GM12878 (cell line): ENCODE results near the gene RBPMS2. TPM values are rescaled to one million over a fixed set of nuclear protein-coding genes. Genes with fewer than 3 reads are reported as not detected.

Experiments
- ATAC-seq: fragments of 200-7000 bp; cut with Tn5 transposase; 3 replicates; pipeline ENCODE4 v1.9.1; 2020; ENCODE audit warnings: mild to moderate bottlenecking, moderate library complexity
- BruUV-seq: library from RNA; stranded (reverse); fragments of 400-500 nt; replicated peaks from 2 replicates; lab custom pipeline; 2021; lab: Mats Ljungman, UMichigan
- CTCF ChIA-PET: fragments of 300-600 bp; sonication (Branson Sonifier 250); formaldehyde crosslinking; extraction: SDS; loops from one replicate; lab custom pipeline; 2021; ENCODE audit warnings: inconsistent platforms; lab: Yijun Ruan, JAX
- POLR2A ChIA-PET: fragments of 350-600 bp; formaldehyde crosslinking; extraction: SDS; loops from one replicate; lab custom pipeline; 2021; ENCODE audit warnings: inconsistent platforms; lab: Charles Lee
- RAD21 ChIA-PET: fragments of 300-600 bp; sonication (Branson Sonifier 250); formaldehyde crosslinking; loops from one replicate; lab custom pipeline; 2023; ENCODE audit warnings: antibody characterized with exemption; ENCODE audit not compliant: unreplicated experiment; lab: Charles Lee
- SMC1A ChIA-PET: fragments of 300-600 bp; sonication (Branson Sonifier 250); formaldehyde crosslinking; loops from one replicate; lab custom pipeline; 2023; ENCODE audit not compliant: unreplicated experiment, uncharacterized antibody; lab: Charles Lee
- DNase-seq: peaks from one replicate; pipeline ENCODE4 v3.0.0-alpha.2; 2011; ENCODE audit warnings: low read depth, low spot score
- FAIRE-seq: peaks from 3 replicates; lab custom pipeline; 2011; peaks lifted over from hg19 to GRCh38; lab: Jason Lieb, UNC
- H2AFZ ChIP-seq: 2 replicates; pipeline ENCODE4 v1.6.0; 2011; ENCODE audit warnings: low read depth, low read length, control low read depth; ENCODE audit not compliant: control insufficient read depth
- H3K27ac ChIP-seq: 2 replicates; pipeline ENCODE4 v1.5.1; 2011; ENCODE audit warnings: control low read depth; ENCODE audit not compliant: control insufficient read depth, insufficient read depth
- H3K27me3 ChIP-seq, 2 experiments: replicated peaks in 1 of 2; 2 replicates each; pipeline versions ENCODE4 v1.6.0 to v1.6.1; 2011; ENCODE audit warnings: low read length in 1 of 2; ENCODE audit not compliant: control insufficient read depth in 2 of 2, insufficient read depth in 2 of 2
- H3K36me3 ChIP-seq, 2 experiments: 2 replicates each; pipeline ENCODE4 v1.5.1; 2011; ENCODE audit warnings: low read length in 1 of 2; ENCODE audit not compliant: control insufficient read depth in 2 of 2, insufficient read depth in 2 of 2
- H3K4me1 ChIP-seq: 2 replicates; pipeline ENCODE4 v1.6.1; 2011; ENCODE audit warnings: mild to moderate bottlenecking, low read length, moderate library complexity, mixed read lengths; ENCODE audit not compliant: control insufficient read depth, insufficient read depth
- H3K4me2 ChIP-seq: 2 replicates; pipeline ENCODE4 v1.6.0; 2011; ENCODE audit warnings: control low read depth; ENCODE audit not compliant: control insufficient read depth, insufficient read depth
- H3K4me3 ChIP-seq: fragments of 200-600 bp; sonication (generic); 2 replicates; pipeline ENCODE4 v1.5.1; 2016
- H3K79me2 ChIP-seq: 2 replicates; pipeline ENCODE4 v1.6.0; 2011; ENCODE audit warnings: low read length; ENCODE audit not compliant: control insufficient read depth, insufficient read depth
- H3K9ac ChIP-seq: 2 replicates; pipeline ENCODE4 v1.8.0; 2011; ENCODE audit warnings: low read length, control low read depth, mixed read lengths; ENCODE audit not compliant: control insufficient read depth, insufficient read depth
- H3K9me3 ChIP-seq: replicated peaks from 3 replicates; pipeline ENCODE4 v1.5.1; 2011; ENCODE audit warnings: mild to moderate bottlenecking, low read length; ENCODE audit not compliant: control insufficient read depth, insufficient read depth
- H4K20me1 ChIP-seq: 2 replicates; pipeline ENCODE4 v1.6.0; 2011; ENCODE audit not compliant: control insufficient read depth, insufficient read depth
- ATF3 ChIP-seq: IDR thresholded peaks from 2 replicates; pipeline ENCODE4 v1.6.1; 2011; ENCODE audit warnings: low read depth, mild to moderate bottlenecking, low read length, moderate library complexity, borderline replicate concordance; ENCODE audit errors: extremely low read depth
- BCL11A ChIP-seq: IDR thresholded peaks from 2 replicates; pipeline ENCODE4 v1.6.1; 2011; ENCODE audit warnings: low read depth, low read length
- BCLAF1 ChIP-seq: fragments of 450-650 bp; IDR thresholded peaks from 2 replicates; pipeline ENCODE4 v1.6.1; 2017; ENCODE audit warnings: antibody characterized with exemption, mild to moderate bottlenecking, moderate library complexity
- E4F1 ChIP-seq: fragments of 450-650 bp; IDR thresholded peaks from 2 replicates; pipeline ENCODE4 v1.6.1; 2018; ENCODE audit warnings: borderline replicate concordance, mild to moderate bottlenecking; ENCODE audit not compliant: partially characterized antibody
- ELK1 ChIP-seq: IDR thresholded peaks from 2 replicates; pipeline ENCODE4 v1.6.1; 2012; ENCODE audit warnings: low read depth, low read length, improper control_type of control experiment
- FOXM1 ChIP-seq: IDR thresholded peaks from 2 replicates; pipeline ENCODE4 v1.6.1; 2012; ENCODE audit warnings: low read depth, mild to moderate bottlenecking, inconsistent platforms, low read length, moderate library complexity
- HDAC2 ChIP-seq: fragments of 200-600 bp; sonication (generic); IDR thresholded peaks from 2 replicates; pipeline ENCODE4 v1.6.1; 2017
- IRF4 ChIP-seq: IDR thresholded peaks from 2 replicates; pipeline ENCODE4 v1.6.1; 2011; ENCODE audit warnings: low read depth, low read length
- MAX ChIP-seq: IDR thresholded peaks from 2 replicates; pipeline ENCODE4 v1.6.1; 2012; ENCODE audit warnings: low read depth, low read length, improper control_type of control experiment
- TBL1XR1 ChIP-seq: IDR thresholded peaks from 2 replicates; pipeline ENCODE4 v1.6.1; 2012; ENCODE audit warnings: low read depth, low read length, improper control_type of control experiment
- TCF7 ChIP-seq: IDR thresholded peaks from 2 replicates; pipeline ENCODE4 v1.6.1; 2014; ENCODE audit warnings: antibody characterized with exemption, borderline replicate concordance
- YY1 ChIP-seq: IDR thresholded peaks from 2 replicates; pipeline ENCODE4 v1.6.1; 2011; ENCODE audit warnings: low read depth, mild to moderate bottlenecking, low read length
- WGBS: methylation state at CpG from one replicate; pipeline ENCODE4 v1.1.6; 2016; ENCODE audit warnings: low lambda C conversion rate; ENCODE audit not compliant: insufficient replicate concordance, insufficient coverage; ENCODE audit errors: missing lambda C conversion rate; 5-methylcytosine and 5-hydroxymethylcytosine counted together
- in situ Hi-C: fragments of 300-500 bp; cut with MboI; formaldehyde crosslinking; loops from 9 replicates; pipeline ENCODE4 v1.14.3; 2018; ENCODE audit warnings: mixed read lengths
- intact Hi-C: fragments of 100-400 bp; cut with micrococcal nuclease; formaldehyde crosslinking; loops from one replicate; pipeline ENCODE4 v1.14.2; 2022; ENCODE audit not compliant: unreplicated experiment
- polyA plus RNA-seq, 11 experiments: library from polyadenylated mRNA; depleted of rRNA in 4 of 11; unstranded in 6 of 11; stranded (reverse) in 5 of 11; fragments of >200 nt; fragmentation: Nextera tagmentation in 4 of 11; fragmentation: Illumina TruSeq in 1 of 11; extraction: Ambion mirVana in 4 of 11; extraction: Trizol in 1 of 11; gene quantifications; 1 replicate in 1 of 11; 2 replicates in 10 of 11; pipeline versions ENCODE4 v1.2.1 to v1.2.3, GENCODE V29; 2011 to 2016; ENCODE audit warnings: inconsistent platforms in 2 of 11, missing spikeins in 2 of 11, low read depth in 1 of 11
- total RNA-seq, 4 experiments: library from RNA; depleted of rRNA in 3 of 4; stranded (reverse); fragments of >200 nt in 3 of 4; fragmentation: Illumina TruSeq in 1 of 4; extraction: Trizol in 1 of 4; gene quantifications; 2 replicates each; pipeline versions ENCODE4 v1.2.1 to v1.2.3, GENCODE V29; 2013 to 2021
- TF ChIP-seq, protein P1 (sequence below): IDR thresholded peaks from 2 replicates; pipeline ENCODE4 v1.6.1; 2012; ENCODE audit warnings: low read length, inconsistent platforms
- TF ChIP-seq, protein P2 (sequence below): fragments of 450-650 bp; IDR thresholded peaks from 2 replicates; pipeline ENCODE4 v1.6.1; 2017; ENCODE audit warnings: mild to moderate bottlenecking

Gene RBPMS2
- total and polyA plus RNA-seq, 10 of the 15 experiments (the other 5 are each of a cell fraction or from before 2014, with no cell fraction given), result 0.06 to 0.31 (median 0.19) TPM; not detected in 3

GRCh38 chr15:64748251-64748650 lies 27.1 kb downstream of the RBPMS2 start:
- Histone ChIP-seq H3K4me2 (no peak overlapping the region), H3K4me1 (no peaks in the 10 kb centered on the region; the same call in 1 of the 2 replicates), H3K9me3 (no peaks in the 10 kb centered on the region), H3K27me3 (no peaks in the 10 kb centered on the region; a peak in 1 of 4 replicates), H3K9ac (no peak overlapping the region), H3K79me2 (no peaks in the 10 kb centered on the region), H3K36me3 (no peaks in the 10 kb centered on the region), H4K20me1 (no peaks in the 10 kb centered on the region), H3K27ac (no peak overlapping the region), H3K4me3 (no peak overlapping the region), H2AFZ (no peak overlapping the region)
- DNase-seq, result no peak
- ChIA-PET CTCF (interaction anchor here (2.7 kb wide), 1 partner anchor 8 kb away, joined by 15 read pairs; no protein-coding TSS in a partner anchor), POLR2A (no interaction called here), SMC1A (interaction anchor here (0.6 to 22.7 kb wide), 2 partner anchors 60 to 139 kb away, joined by 3 to 308 read pairs; no protein-coding TSS in a partner anchor), RAD21 (interaction anchor here (1.6 kb wide), 1 partner anchor 34 kb away, joined by 3 read pairs; no protein-coding TSS in a partner anchor)
- in situ Hi-C loops, result no loop called here
- FAIRE-seq, result no peak
- no peak for ATAC-seq
- BruUV-seq, result no TSS peak
- WGBS, result 75% methylated on average over 9 of the region's 9 CpGs
- intact Hi-C loops, result no loop called here
- TF ChIP-seq E4F1 (no peak), FOXM1 (no peak), MAX (no peak), BCLAF1 (no peak), IRF4 (no peak), HDAC2 (no peak), ATF3 (no peak), YY1 (no peak), TBL1XR1 (no peak), BCL11A (no peak), TCF7 (no peak), ELK1 (no peak)
- TF ChIP-seq, protein P1, sequence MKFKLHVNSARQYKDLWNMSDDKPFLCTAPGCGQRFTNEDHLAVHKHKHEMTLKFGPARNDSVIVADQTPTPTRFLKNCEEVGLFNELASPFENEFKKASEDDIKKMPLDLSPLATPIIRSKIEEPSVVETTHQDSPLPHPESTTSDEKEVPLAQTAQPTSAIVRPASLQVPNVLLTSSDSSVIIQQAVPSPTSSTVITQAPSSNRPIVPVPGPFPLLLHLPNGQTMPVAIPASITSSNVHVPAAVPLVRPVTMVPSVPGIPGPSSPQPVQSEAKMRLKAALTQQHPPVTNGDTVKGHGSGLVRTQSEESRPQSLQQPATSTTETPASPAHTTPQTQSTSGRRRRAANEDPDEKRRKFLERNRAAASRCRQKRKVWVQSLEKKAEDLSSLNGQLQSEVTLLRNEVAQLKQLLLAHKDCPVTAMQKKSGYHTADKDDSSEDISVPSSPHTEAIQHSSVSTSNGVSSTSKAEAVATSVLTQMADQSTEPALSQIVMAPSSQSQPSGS, result no peak
- TF ChIP-seq, protein P2, sequence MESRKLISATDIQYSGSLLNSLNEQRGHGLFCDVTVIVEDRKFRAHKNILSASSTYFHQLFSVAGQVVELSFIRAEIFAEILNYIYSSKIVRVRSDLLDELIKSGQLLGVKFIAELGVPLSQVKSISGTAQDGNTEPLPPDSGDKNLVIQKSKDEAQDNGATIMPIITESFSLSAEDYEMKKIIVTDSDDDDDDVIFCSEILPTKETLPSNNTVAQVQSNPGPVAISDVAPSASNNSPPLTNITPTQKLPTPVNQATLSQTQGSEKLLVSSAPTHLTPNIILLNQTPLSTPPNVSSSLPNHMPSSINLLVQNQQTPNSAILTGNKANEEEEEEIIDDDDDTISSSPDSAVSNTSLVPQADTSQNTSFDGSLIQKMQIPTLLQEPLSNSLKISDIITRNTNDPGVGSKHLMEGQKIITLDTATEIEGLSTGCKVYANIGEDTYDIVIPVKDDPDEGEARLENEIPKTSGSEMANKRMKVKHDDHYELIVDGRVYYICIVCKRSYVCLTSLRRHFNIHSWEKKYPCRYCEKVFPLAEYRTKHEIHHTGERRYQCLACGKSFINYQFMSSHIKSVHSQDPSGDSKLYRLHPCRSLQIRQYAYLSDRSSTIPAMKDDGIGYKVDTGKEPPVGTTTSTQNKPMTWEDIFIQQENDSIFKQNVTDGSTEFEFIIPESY, result no peak
